Adrenal gland (tissue), 5 donors: ENCODE measurements around the gene LRP2.

Experiments used
- POLR2A ChIP-seq, 2 donors: fragments of 450-650 bp; IDR thresholded peaks; one replicate each; pipeline ENCODE4 v1.6.1; 2017; ENCODE audit warnings: antibody characterized with exemption in 2 of 2, mild to moderate bottlenecking in 2 of 2, moderate library complexity in 1 of 2
- TF ChIP-seq, protein P1 (sequence below), 6 experiments: fragments of 450-650 bp in 4 of 6; fragments of 200-600 bp in 2 of 6; sonication (generic) in 1 of 6; IDR thresholded peaks; 1 replicate in 5 of 6; 2 replicates in 1 of 6; pipeline versions ENCODE4 v1.5.1 to v1.8.0; 2016 to 2021; ENCODE audit warnings: antibody characterized with exemption in 6 of 6, mild to moderate bottlenecking in 2 of 6, moderate library complexity in 1 of 6
- donor health status: DM: no; HTN: no; CAD: no.

DNA sequence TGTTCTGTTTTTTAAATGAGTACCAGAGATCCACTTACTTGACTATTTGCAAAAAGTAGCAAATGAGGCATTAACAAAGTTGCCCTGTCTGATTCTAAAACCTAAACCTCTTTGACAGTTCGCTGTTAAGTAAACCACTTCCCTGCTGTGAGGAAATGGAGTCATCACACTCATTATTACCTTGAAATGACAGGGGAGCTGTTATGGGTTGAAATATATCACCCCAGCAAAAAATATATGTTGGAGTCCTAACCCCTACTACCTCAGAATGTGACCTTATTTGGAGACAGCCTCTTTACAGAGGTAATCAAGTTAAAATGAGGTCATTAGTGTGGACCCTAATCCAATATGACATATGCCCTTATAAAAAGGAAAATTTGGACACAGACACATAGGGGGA, 256.9 kb downstream of the LRP2 start:
- TF ChIP-seq, protein P1, sequence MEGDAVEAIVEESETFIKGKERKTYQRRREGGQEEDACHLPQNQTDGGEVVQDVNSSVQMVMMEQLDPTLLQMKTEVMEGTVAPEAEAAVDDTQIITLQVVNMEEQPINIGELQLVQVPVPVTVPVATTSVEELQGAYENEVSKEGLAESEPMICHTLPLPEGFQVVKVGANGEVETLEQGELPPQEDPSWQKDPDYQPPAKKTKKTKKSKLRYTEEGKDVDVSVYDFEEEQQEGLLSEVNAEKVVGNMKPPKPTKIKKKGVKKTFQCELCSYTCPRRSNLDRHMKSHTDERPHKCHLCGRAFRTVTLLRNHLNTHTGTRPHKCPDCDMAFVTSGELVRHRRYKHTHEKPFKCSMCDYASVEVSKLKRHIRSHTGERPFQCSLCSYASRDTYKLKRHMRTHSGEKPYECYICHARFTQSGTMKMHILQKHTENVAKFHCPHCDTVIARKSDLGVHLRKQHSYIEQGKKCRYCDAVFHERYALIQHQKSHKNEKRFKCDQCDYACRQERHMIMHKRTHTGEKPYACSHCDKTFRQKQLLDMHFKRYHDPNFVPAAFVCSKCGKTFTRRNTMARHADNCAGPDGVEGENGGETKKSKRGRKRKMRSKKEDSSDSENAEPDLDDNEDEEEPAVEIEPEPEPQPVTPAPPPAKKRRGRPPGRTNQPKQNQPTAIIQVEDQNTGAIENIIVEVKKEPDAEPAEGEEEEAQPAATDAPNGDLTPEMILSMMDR (IDR thresholded peaks at IDR 0.05), result no peak
- no peak for TF ChIP-seq POLR2A (IDR thresholded peaks at IDR 0.05)
